CD4-positive, alpha-beta T cell treated with Interleukin-6 for 4 hours (primary cell): ENCODE measurements around the gene FAT1.

Experiments
- DNase-seq: peaks from one replicate; pipeline ENCODE4 v3.0.0-alpha.2; 2020; ENCODE audit warnings: mixed read lengths

Gene FAT1

DNA sequence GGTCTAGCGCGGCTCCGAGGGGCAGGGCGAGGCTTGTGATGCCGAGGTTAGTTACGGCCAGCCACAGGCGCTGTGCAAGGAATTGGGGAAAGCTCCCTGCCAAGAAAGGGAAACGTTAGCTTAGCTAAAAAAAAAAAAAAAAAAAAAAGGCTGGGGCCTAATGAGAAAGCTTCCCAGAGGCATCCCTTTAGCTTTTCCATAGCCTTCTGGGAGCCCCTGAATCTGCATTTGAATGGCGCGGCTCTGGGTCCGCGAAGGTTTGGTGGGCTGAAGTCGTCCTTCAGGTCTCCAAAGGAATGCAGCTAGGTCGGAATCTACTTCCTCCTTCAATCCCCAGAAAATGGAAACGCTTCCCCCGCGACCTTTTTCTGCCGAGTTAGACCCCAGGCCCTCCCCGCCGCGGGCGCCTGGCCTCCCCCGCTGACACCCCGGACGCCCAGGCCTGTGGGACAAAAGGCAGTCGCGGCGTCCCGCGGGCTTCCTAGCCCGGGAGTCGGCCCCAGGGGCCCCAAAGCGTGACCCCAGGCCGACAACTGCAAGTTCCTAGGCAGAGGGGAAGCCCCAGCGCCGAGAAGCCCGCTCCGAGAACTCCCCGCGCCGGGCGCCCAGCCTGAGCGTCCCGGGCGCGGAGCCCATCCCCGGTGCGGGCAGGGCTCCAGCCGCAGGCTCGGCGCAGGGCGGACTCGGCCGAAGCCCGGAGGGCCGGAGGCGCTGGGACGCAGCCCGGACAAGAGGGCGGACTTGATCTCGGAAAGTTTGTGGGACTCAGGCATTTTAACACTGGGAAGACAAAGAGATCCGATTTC is 605 bp upstream of the FAT1 start:
- no peak for DNase-seq

DNA sequence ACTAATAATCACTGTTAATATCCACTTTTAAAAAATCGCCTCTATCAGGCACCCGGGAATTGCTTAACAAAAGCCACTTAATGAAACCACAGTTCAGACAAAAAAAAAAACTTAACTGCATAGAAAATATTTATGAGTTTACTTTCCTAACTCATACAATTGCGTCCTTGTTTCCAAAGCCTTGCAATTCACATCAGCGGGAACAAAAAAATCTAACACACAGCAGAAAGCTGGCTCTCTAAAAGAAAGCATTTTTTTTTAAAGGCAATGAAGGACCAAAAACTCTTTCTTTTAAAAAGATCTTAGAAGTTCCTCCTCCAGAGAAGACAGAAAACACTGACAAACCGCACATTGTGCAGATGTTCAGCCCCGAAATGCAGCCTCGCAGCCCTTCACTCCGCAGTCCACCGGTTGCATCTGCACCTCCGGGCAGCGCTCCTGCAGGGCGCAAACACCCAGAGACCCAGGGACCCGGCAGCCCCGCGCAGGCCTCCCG is 812 bp downstream of the FAT1 start:
- DNase-seq = no peak

DNA sequence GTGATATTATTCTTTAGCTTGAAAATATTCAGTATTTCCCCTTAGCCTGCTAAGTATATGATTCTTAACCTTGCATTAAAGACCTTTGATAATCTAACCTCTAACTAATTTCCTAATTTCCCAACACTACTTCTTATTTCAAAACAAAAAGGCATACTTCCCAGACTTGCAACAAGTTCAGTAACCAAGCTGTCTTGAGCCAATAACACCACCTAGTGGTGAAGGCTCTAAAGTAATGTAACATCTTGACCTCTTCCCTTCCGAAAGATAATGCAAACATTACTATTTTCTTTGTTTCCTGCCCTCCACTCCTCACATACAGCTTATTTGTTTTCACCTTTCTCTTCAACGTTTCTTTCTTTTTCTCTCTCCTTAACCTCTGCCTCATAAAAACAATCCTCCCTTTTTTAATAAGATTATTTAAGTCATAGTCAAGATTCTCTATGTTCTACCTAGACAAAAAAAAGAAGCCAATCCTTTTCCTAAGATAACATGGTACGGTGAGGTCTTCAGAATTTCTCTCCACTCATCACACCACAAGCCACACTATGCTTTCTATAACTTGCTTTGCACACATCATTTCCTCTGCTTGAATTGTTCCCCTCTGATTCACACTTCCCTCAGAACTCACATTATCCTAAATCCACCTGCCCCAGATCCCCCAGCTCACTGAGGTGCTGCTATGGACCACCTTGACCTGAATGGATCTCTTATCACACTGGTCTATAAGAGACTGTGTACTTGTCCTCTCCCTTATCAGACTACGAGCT is 3.5 kb downstream of the FAT1 start:
- no peak for DNase-seq

DNA sequence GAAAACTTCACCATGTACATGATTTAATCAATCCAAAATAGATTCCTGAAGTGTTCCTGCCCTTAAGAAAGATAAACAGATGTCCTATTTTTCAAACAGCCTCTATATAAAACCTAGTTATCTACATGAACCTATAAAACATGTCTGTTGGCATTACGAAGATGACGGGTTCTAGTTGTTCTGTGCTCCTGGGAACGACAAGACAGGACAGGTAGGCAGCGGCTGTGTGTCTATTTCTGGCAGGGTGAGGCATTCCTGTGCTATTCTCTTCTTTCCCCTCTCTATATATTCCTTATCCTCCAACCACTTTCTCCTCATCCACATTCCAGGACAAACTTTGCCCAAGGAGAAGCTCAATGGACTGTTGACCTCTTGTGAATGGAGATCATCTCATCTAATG is 6.1 kb downstream of the FAT1 start:
- DNase-seq = no peak

DNA sequence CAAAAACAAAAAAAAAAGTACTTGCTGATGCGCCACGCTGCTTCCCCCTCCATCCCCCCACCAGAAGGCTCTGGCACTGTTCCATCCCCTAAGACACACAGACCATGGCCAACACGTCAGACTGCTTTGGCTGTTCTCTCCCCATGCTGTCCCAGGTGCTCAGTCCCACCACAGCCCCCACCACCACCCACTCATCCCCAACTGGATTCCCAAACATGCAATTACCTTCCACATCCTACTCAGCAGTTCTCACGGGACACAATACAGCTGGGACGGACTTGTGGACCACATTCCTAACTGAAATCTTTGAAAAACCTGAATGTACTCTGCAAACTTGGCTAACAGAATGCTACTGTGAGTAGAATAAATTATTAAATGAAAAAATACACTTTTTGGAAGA is 8.6 kb downstream of the FAT1 start:
- no peak for DNase-seq

DNA sequence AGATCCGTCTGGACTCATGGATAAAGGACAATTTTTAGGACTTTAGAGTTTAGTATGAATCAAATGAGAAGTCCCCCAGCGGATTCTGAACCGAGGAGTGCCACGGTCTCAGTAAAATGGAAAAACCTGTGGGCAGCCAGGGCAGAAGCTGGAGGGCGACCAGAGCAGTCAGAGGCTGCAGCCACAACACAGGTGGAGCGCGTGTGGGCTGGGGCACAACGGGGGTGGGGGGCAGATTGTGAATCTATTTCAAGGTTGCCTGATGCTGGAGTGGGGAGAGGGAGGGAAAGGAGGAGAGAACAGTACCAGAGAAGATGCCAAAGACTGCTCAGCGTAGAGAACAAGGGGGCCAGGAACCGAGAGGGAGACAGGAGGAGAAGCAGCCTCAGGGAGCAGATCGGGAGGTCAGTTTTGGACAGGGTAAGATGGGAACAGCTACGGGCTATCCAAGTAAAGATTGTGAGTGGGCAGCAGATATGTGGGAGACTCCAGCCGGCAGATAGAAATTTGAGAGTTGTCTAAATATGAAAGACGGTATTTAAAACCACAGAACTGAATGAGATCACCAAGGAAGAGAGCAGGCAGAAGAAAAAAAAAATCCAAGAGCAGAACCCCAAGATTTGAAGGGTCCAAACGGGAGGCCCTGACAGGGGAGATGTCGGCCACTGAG is 9.5 kb downstream of the FAT1 start:
- no peak for DNase-seq

DNA sequence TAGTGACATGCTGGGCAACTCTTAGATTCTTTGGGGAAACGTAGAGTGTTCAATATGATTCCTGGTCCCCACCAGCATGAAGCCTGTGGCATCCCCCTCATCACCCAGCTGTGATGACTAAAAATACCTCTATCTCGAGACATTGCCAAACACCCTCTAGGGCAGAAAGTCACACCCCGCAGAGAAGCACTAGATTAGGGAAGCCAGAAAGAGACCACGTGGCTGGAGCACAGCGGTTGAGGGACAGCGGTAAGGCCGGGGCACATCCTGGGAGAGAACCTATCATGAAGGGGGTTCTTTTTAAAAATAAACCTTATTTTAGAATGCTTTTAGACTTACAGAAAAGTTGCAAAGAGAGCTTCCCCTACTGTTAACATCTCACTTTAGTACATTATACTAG is 11.0 kb downstream of the FAT1 start:
- DNase-seq = no peak

DNA sequence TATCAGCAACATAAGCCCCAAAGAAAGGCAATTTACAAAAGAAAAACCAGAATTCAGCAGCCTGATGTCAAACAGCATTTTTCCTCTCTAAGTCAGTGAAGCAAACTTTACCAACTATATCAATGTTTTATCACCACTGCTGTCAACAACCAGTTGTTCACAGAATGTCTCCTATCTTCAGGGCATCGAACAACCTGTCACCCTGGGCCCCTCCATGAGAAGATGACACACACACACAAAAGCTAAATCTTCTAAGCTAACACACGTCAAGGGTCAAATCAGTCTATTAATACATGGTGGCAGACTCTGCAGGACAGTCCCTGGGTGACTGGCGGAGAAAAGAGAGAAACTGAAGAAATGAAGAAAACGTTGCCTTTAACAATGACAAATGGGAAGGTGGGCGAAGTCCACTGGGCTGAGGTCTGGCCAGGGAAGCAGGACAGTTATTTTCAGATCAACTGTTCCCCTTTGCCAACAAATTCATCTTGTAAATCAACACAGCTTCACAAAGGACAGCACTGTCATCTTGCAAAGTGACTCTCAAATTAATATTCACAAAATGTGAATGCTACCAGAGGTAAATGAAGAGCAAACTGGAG is 13.0 kb downstream of the FAT1 start:
- no peak for DNase-seq

DNA sequence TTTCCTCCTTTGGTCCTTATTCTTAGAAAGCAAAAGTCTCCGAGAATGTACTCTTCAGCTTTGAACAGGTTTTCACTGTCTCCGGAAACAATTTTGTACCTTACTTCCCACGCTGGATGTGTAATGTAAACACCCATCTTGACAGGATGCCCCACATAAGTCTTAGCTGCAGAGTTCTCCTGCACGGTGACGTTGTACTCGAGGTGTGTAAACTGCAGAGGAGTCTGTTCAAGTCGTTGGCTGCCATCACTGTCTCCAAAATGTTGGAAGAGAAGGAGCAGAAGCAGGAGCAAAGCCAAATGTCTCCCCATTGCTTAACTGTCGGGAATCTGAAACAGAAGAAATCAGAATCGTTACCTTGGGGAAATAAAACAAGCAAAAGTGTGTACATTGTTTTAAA is 14.1 kb downstream of the FAT1 start:
- DNase-seq = no peak

DNA sequence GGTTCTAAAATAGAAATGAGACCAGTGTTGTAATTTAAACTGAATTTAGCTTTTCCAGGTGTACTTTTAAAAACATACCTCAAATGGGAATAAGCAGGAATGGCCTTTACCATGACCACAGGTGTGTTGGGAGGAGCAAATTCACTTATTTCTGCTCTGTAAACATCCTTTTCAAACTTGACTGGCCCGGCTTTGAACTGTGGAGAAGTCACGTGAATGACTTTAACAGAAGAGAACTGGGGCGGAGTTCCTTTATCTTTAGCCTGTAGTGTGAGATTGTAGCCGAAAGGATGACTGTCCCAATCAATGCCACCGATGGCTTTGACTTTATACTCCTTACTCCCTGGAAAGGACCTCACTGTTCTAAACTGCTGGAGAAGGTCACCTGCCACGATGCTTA is 15.1 kb downstream of the FAT1 start:
- DNase-seq = no peak

DNA sequence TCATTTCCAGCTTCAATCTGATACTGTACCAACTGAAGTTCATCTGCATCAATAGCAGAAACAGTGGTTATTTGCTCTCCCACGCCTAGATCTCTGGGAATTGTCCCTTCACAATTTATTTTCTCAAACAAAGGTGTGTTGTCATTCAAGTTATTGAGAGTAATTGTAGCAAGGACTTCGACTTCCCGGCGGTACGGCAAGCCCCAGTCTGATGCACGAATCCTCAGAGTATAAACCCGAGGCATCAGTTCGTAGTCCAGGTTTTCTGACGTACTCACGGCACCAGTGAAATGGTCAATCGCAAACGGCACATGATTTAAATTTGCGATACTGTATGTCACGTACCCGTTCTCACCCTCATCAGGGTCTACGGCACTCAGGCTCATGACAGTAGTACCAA is 15.7 kb downstream of the FAT1 start:
- DNase-seq = no peak

DNA sequence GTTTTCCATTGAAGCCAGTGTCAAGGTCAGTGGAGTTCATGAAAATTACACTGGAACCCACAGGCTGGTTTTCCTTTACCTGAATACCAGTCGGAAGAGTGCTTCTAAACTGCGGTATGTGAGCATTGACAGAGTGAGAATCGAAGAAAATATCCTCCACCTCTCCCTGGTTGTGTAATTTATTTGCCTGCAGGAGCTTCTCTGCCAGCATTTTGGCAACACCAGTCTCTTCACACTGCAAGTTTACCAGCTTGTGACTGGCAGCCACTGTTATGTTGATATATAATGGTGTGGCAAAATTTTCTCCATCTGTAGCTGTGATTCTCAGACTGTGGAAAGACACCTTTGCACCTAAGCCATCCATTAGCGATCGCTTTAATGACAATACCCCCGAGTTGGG is 16.1 kb downstream of the FAT1 start:
- DNase-seq = no peak

DNA sequence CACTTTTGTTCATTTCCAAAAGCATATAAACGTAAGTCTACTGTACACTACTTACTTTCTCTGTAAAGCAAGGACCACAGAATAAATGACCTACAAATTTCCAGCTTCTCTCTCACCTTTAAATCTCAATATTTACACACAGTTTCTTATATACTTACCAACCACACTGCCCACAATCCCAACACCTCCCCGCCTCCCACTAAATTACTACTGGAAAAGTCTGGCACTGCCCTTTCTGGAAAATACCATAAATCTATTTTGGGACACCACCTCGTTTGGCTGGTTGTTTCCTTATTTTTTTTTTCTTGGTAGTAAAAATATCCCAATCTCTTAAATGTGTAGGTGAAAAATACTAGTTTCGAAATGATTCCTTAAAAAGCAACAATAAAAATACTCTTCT is 19.6 kb downstream of the FAT1 start:
- no peak for DNase-seq

DNA sequence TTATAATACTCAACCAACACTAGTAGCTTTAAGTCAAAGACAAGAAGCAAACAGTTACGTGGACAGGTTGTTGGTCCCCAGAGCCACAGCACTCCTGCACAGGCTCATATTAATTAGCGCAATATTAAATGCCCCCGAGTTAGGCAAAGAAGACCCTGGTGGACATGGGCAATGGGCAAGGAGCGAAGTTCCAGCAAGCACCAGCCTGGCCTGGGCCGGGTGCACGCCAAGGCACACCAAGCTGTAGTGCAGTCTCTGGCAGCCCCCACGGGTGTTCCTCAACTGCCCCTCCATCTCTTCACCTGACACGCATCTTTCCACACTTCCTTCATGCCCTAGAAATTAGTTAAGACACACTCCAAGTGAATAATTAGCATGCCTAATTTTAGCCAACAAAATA is 20.1 kb downstream of the FAT1 start:
- DNase-seq = no peak

DNA sequence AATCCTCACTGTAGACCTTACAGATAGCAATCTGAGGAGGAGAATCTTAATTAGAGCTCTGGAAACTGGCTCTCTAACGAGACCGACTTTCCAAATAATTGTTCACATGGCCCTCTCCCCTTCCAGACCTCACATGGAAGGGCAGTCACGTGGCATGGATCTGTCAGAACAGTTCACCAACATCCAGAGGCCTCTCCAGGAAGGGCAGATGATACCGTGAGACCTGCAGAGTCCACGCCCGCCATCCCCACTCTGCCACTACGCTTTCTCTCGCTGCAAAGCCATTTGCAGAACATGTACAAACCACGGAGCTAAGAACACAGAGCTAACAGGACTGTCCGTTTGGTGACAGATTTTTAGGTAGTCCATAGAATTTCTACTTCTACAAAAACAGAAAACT is 20.7 kb downstream of the FAT1 start:
- no peak for DNase-seq

DNA sequence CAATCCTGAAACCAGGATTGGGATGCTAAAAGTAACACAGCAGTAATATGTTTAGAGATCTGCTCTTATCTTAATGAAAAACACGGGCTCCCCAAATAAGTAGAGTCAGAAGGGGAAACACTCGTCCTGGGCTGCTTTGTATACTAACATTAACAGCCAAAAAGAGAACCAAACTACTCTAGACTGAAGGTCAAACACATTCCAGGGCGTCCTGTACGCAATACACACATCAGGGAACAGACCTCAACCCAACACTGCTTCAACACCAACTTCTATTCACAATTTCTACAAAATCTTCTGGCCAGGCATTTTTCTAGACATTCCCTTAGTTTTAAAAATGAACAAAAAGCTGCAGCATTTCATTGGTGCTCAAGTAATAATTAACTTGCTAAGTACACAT is 21.4 kb downstream of the FAT1 start:
- DNase-seq = no peak

DNA sequence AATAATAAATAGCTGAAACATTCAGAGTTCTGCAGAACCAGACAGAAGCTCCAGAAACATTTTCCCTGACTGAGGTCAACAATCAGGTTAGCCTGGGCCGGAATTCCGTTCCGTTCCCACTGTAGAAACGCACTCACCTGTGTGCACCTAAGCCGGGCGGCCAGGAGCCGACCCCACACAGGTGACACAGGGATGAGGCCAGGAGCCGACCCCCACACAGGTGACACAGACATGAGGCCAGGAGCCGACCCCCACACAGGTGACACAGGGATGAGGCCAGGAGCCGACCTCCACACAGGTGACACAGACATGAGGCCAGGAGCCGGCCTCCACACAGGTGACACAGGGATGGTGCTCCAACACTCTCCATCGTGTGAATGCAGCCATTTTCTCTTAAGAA is 21.9 kb downstream of the FAT1 start:
- DNase-seq = no peak

DNA sequence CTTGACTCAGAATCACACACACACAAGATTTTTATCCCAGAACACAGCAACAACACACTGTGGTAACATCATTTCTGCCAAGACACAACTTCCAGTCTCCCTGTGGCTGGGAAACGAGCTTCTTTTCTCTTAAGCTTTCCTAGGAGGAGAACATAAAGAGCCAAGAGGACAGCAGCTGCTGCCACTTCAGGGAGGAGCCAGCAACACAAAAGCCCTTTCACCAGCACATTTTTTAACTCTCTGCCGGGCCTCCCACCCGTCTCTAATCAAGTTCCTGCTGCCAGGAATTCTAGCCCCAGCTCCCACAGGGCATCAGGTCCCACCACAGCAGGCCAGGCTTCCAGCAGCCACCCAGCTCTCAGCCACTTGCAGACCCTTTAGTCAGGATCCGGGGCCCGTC is 22.4 kb downstream of the FAT1 start:
- no peak for DNase-seq

DNA sequence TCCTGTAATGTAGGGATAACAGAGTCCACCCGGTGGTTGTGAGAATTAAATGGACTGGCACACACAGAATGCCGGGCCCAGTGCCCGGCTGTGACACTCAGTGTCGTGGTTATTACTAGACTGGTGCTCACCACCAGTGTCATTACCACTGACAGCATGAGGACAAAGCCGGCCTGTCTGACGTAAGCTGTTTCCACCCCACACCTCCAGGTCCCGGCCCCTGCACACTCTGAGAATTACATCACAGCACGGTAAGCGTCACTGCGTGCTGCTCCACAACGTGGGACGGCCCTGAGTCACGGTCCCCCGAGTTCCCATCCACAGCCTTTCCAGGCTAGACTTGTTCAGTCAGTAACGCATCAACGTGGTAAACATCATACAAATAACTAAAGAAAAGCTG is 22.9 kb downstream of the FAT1 start:
- no peak for DNase-seq

DNA sequence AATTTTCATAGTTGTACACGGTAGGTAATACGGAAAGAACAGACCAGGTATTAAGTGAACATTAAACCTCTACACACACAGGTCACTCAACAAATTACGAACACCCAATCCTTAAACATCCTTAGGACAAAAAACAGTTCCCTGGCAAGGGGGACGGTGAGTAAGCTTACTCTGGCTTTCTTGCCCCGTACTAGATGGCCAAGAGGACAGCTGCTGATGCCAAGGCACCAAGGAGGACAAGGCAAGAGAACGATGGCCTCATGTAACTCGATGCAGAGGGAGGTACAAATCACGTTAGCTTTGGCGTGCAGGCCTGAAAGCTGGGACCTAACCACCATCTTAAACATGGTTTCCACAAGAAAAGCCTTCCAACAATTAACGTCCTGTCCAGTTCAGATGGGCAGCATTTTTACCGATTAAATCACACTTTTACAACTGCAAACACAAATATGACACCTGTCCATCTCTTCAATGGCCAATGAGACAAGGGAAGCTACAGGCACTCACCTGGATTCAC is 23.7 kb downstream of the FAT1 start:
- no peak for DNase-seq

DNA sequence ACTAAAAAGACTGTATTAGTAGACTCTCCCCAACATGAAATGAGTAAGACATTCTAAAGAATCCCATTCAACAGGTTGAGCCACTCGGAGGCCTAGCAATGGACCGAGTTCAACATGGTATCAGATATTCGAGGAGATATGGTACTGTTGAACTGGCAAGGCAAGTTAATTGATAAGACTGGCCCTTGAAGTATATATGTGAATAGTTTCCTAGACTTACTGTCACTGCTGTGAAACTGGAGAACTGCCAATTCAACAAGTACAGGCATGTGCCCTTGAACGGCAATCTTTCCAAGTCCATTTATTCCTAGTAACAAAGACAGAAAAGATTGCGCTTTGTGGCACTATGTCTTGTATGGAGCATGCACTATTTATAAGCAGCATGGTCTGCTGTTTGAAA is 24.4 kb downstream of the FAT1 start:
- DNase-seq = no peak

DNA sequence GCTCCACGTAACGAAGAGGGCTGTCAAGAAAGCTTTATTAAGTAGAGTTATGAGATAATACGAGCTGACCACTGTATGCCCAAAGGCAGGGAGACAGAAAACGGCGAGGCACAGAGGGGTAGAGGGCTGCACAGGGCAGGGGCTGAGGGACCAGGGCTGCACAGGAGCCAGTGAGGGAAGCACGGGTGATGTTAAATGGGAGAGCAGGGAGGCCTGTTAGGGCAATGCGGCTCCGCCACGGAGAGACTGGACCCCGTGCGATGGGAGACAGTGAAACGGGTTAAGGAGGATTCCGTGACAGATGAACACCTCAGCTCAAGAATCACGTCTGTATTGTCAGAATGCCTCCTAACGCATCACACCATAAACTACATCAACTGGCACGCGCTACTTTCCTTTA is 25.1 kb downstream of the FAT1 start:
- DNase-seq = no peak

DNA sequence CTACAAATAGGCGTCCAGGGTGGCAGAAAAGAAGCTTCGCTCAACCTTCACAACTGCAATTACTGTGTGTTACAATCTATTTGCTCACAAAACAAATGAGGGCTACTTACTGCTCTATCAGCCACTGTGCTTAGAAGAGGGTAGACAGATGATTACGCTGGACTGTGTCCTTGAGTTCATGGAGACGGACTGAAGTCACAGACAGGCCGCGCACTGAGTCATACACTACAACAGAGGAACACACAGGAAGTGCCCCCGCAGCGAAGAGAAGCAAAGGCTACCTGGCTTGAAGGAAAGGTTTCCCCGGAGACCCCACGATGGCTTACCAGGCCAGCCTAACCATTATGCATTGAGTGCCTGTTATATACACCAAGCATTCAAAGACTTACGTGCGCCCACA is 25.6 kb downstream of the FAT1 start:
- no peak for DNase-seq
